Right lobe of liver (tissue), 4 donors: ENCODE data around the gene UGT1A3.

Experiments
- CTCF ChIP-seq, 4 donors: fragments of 200-600 bp in 3 of 4; fragments of 450-650 bp in 1 of 4; IDR thresholded peaks; one replicate each; pipeline versions ENCODE4 v1.5.1 to v1.8.0; 2016 to 2022; ENCODE audit warnings: antibody characterized with exemption in 4 of 4, mild to moderate bottlenecking in 2 of 4
- POLR2A ChIP-seq: fragments of 450-650 bp; IDR thresholded peaks from one replicate; pipeline ENCODE4 v1.6.1; 2017; ENCODE audit warnings: antibody characterized with exemption, mild to moderate bottlenecking
- donor health status: DM: no; HTN: no; CAD: no.
- donor health status: DM: no; HTN: no; CAD: no.
- donor health status: DM: no; HTN: yes; CAD: no.

GRCh38 chr2:233708942-233709341 is 19.9 kb upstream of the UGT1A3 start:
- TF ChIP-seq CTCF (IDR thresholded peaks at IDR 0.05): no peak
- TF ChIP-seq POLR2A: no peak
